ENCODE results near the gene SLC15A3.

The SLC15A3 gene

GRCh38 chr11:60913793-60914632 lies 38.0 kb downstream of the SLC15A3 start, which contains the start of gene TMEM109:
TSS of gene TMEM109 (plus strand) at chr11:60914158. CDS start at chr11:60919694, 5,536 bp downstream.
- TF ChIP-seq GATA2 (IDR thresholded peaks at IDR 0.05; ENCODE audit: low read depth, low read length) (peak; percentile 55), GATA3 (IDR thresholded peaks at IDR 0.05; ENCODE audit: low read depth, low read length) (no peak)

GRCh38 chr11:60912851-60913528 lies 39.0 kb downstream of the SLC15A3 start:
- no peak for TF ChIP-seq GATA3 (IDR thresholded peaks at IDR 0.05; ENCODE audit: low read depth, low read length)
- no peak for TF ChIP-seq GATA2 (IDR thresholded peaks at IDR 0.05; ENCODE audit: low read depth, low read length)

- TF ChIP-seq GATA3 (IDR thresholded peaks at IDR 0.05; ENCODE audit: low read depth, low read length) (no peak), GATA2 (IDR thresholded peaks at IDR 0.05; ENCODE audit: low read depth, low read length) (no peak)
Observed at GRCh38 chr11:60912223-60912850, 39.6 kb downstream of the SLC15A3 start.

GRCh38 chr11:60910711-60911380 lies 41.1 kb downstream of the SLC15A3 start:
- TF ChIP-seq GATA2 (IDR thresholded peaks at IDR 0.05; ENCODE audit: low read depth, low read length) (no peak), GATA3 (IDR thresholded peaks at IDR 0.05; ENCODE audit: low read depth, low read length) (no peak)

- TF ChIP-seq GATA3 (IDR thresholded peaks at IDR 0.05; ENCODE audit: low read depth, low read length), result no peak
Observed at GRCh38 chr11:60910281-60910687, 41.7 kb downstream of the SLC15A3 start.

- TF ChIP-seq GATA2 (IDR thresholded peaks at IDR 0.05; ENCODE audit: low read depth, low read length), result no peak
- TF ChIP-seq GATA3 (IDR thresholded peaks at IDR 0.05; ENCODE audit: low read depth, low read length), result no peak
Observed at GRCh38 chr11:60908803-60909202, 43.2 kb downstream of the SLC15A3 start.

GRCh38 chr11:60906132-60906972 lies 45.6 kb downstream of the SLC15A3 start, which contains the start of gene PRPF19:
TSS of gene PRPF19 (minus strand) at chr11:60906585. CDS start at chr11:60906382, 203 bp downstream.
- TF ChIP-seq GATA3 (IDR thresholded peaks at IDR 0.05; ENCODE audit: low read depth, low read length), result no peak
- TF ChIP-seq GATA2 (IDR thresholded peaks at IDR 0.05; ENCODE audit: low read depth, low read length), result no peak

- TF ChIP-seq GATA3 (IDR thresholded peaks at IDR 0.05; ENCODE audit: low read depth, low read length) (no peak), GATA2 (IDR thresholded peaks at IDR 0.05; ENCODE audit: low read depth, low read length) (no peak)
Observed at GRCh38 chr11:60905551-60906113, 46.3 kb downstream of the SLC15A3 start.

- no peak for TF ChIP-seq GATA2 (IDR thresholded peaks at IDR 0.05; ENCODE audit: low read depth, low read length)
Observed at GRCh38 chr11:60905047-60905446, 46.9 kb downstream of the SLC15A3 start.

- TF ChIP-seq GATA2 (IDR thresholded peaks at IDR 0.05; ENCODE audit: low read depth, low read length) (no peak), GATA3 (IDR thresholded peaks at IDR 0.05; ENCODE audit: low read depth, low read length) (no peak)
Observed at GRCh38 chr11:60902625-60903024, 49.4 kb downstream of the SLC15A3 start.

- TF ChIP-seq GATA3 (IDR thresholded peaks at IDR 0.05; ENCODE audit: low read depth, low read length) (no peak), GATA2 (IDR thresholded peaks at IDR 0.05; ENCODE audit: low read depth, low read length) (no peak)
Observed at GRCh38 chr11:60900673-60901404, 51.1 kb downstream of the SLC15A3 start.

- TF ChIP-seq GATA2 (IDR thresholded peaks at IDR 0.05; ENCODE audit: low read depth, low read length), result no peak
- no peak for TF ChIP-seq GATA3 (IDR thresholded peaks at IDR 0.05; ENCODE audit: low read depth, low read length)
Observed at GRCh38 chr11:60899977-60900376, 52.0 kb downstream of the SLC15A3 start.
